CD1c-positive myeloid dendritic cell (primary cell): ENCODE results near the gene GMEB1.
A peak's percentile ranks its signal among the peaks of the same experiment; 100 is the strongest.
"Not testable (repeated sequence)": the region's sequence is repeated elsewhere in the genome, so short reads cannot be mapped to it uniquely, and the experiment has no call there.

Source experiments
- DNase-seq: peaks from one replicate; pipeline ENCODE4 v3.0.0-alpha.2; 2016; ENCODE audit errors: extremely low spot score

GMEB1 gene

DNA sequence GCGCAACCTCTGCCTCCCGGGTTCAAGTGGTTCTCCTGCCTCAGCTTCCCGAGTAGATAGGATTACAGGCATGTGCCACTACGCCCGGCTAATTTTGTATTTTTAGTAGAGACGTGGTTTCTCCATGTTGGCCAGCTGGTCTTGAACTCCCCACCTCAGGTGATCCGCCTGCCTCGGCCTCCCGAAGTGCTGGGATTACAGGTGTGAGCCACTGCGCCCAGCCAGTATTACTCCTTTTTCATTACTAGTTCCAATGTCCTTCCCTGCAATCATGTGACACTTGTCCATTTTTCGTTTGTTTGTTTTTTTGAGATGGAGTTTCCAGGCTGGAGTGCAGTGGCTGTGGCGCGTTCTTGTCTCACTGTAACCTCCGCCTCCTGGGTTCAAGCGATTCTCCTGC, 4.4 kb downstream of the GMEB1 start:
- DNase-seq: not testable (repeated sequence)

DNA sequence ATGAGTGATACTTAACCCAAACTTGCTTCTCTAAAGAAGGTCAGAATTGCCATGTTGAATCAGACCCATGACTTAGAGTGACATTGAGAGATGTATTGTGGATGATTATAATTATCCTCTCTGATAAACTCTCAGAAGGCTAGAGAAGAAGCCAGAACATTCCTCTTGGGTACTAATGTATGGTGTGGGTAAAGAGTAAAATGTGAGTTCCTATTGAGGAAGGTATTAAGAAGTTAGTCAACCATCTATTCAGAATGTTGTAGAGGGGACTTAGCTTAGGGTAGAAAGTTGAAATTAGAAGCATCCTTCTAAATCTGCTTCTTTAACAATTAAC, 7.3 kb downstream of the GMEB1 start:
- no peak for DNase-seq

- no peak for DNase-seq
These were observed 11.6 kb downstream of the GMEB1 start for GRCh38 chr1:28680151-28680550.

DNA sequence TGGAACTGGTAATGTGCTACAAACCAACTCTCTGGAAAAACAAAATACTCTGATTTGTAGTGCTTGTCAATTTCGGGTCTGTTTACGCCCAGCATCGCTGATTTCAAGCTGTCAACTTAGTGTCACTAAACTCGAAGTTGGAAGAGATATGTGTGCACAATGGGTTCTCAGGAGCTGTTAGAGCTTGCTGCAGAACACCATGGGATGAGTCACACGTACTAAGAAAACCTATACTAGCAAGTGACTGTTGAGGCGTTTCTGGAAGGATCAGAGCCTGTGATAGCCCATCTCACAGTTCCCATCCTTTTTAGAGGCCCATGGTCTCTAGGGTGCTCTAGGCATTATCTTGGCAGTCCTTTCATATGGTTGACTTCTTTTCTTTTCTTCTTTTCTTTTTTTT, 14.3 kb downstream of the GMEB1 start:
- DNase-seq: no peak

GRCh38 chr1:28684937-28685336, 16.4 kb downstream of the GMEB1 start:
- no peak for DNase-seq

DNA sequence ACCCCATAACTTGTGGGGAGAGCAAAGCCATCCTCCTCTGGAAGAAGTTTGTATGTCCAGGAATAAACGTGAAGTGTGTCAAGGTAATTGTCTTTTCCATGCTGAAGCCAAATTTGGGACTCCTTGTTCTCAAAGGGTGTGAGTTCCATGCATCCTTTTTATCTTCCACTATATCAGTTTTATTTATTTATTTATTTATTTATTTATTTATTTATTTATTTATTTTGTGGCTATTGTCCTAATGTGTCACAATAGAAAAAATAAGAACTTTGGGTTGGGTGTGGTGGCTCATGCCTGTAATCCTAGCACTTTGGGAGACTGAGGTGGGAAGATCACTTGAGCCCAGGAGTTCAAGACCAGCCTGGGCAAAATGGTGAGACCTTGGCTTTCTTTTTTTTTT, 23.0 kb downstream of the GMEB1 start:
- DNase-seq: not testable (repeated sequence)

- no peak for DNase-seq
These were observed 35.0 kb downstream of the GMEB1 start for GRCh38 chr1:28703629-28704028.

- no peak for DNase-seq
These were observed 47.8 kb downstream of the GMEB1 start for GRCh38 chr1:28716336-28716735.

DNA sequence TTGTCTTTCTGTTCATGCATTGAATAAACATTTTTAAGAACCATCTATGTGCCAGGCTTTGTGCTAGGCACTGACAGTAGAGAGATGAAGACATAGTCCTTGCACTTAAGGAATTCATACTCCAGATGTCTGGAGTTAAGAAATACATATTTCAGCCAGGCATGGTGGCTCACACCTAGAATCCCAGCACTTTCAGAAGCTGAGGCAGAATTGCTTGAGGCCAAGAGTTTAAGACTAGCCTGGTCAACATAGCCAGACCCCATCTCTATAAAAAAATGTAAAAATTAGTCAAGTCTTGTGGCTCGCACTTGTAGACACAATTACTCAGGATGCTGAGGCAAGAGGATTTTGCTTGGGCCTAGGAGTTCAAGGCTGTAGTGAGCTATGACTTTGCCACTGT, 49.6 kb downstream of the GMEB1 start:
- no peak for DNase-seq

- DNase-seq: no peak
These were observed 50.2 kb downstream of the GMEB1 start for GRCh38 chr1:28718586-28719331.

- DNase-seq: no peak
These were observed 50.7 kb downstream of the GMEB1 start for GRCh38 chr1:28719332-28719619.

DNA sequence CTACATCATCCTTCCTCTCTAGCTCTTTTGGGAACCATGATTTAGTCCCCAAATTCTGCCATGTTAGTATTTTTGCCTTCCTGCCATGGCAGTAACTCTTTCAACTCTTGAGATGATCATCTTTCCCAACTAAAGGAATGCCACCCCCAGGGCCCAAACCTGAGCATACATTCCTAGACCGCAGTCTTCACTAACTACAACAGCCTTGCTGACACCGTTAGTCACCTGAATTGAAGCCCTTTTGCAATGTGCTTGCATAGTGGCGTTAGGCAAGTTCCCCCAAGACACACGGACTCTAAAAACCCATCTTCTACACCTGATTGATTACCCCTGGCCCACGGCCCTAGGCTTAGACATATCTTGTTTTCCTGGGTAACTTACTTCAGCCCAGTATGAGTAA, 51.8 kb downstream of the GMEB1 start:
- DNase-seq: no peak

- DNase-seq: not testable (repeated sequence)
These were observed 53.3 kb downstream of the GMEB1 start for GRCh38 chr1:28721927-28722326.

GRCh38 chr1:28725365-28725764, 56.8 kb downstream of the GMEB1 start:
- not testable (repeated sequence) for DNase-seq

DNA sequence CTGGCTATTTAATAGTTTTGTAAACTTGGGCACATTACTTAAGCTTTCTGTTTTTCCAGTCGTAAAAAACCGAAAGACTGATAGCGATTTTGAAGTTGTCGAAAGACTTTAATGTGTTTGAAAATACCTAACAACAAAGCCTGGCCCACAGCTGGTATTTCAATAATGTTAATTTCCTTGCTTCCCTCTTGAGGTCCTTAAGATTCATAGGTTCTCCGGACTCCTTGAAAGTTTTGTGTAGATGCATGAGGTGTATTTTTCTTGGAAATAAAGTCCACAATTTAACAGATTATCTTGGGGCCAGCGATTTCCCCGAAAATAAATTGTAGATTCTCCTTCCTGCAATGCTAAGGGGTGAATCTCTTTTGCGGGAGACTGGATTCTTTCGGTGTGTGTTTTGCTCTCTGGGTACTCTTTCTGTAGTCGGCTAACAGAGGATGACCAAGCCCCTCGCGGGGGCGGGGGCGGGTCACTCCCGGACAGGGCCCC, 67.4 kb downstream of the GMEB1 start:
- no peak for DNase-seq

DNA sequence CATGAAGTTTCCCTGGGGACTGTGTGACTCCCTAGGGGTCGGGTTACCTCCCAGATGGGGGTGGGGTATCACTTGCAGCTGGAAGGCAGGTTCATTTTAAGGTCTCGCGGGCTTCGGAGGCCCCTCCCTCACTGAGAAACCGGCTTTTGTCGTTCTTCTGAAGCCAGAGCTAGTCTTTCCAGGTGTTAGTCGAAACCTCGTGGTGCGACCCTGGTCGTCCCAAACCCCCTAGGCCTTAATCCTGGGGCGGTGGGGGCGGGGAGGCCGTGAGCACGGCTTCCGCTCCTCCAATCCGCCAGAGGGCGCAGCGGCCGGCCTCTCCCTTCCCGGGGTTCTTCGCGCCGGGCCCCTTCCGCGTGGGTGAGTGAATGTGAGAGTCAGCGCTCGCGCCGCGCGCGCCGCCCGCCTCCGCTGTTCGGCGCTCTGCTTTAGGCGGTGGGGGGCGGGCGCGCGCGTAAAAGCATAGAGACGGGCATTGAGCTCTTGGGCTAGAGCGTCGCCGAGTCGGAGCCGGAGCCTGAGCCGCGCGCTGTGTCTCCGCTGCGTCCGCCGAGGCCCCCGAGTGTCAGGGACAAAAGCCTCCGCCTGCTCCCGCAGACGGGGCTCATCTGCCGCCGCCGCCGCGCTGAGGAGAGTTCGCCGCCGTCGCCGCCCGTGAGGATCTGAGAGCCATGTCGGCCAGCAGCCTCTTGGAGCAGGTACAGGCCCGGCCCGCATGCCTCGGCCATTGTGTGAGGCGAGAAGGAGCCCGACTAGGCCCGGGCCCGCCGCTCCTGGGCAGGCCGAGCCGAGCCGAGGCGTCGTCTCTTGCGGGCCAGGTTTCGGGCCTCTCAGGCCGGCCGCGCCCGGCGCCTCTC, 68.1 kb downstream of the GMEB1 start, which contains the start of gene YTHDF2:
YTHDF2 (plus strand) TSS at position 491 of the 857 bp plus-strand sequence; CDS start at position 672, 181 bp downstream.
- peak; percentile 99 for DNase-seq

DNA sequence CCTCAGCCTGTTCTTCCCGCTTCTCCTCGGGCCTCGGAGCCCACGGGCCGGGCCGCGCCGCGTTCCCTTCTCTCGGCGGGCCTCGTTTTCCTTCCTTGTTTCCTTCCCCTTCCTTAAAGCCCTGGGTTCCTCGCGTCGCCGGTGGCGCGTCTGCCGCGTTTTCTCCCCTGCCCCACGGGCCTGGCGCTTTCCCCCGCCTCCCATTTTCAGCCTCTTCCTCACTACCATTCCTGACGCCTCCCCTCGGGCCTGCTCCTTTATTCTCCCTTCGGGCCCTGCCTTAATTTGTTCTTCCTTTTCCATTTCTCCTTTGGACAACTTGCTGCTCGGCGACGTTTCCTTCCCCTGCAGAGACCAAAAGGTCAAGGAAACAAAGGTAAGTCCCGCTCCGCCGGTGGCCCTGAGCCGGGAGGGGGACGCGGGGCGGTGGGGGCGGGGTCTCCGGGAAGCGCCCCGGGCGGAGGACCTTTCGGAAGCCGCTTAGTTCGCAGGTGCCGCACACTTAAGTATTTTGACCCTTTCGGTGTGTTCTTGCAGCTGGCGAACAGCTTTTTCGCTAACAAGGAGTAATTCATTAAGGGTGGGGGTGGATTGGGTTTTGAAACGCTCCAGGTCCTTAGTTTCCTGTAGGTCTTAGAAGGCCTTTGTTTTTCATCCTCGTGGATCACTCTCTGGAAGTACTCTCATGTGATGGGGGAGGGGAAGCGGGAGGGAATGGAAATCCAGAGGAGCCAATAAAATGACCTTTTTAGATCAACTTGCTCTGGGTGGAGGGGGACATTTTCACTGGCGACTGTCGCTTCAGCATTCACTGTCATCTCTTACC, 68.9 kb downstream of the GMEB1 start:
- peak; percentile 54 for DNase-seq

DNA sequence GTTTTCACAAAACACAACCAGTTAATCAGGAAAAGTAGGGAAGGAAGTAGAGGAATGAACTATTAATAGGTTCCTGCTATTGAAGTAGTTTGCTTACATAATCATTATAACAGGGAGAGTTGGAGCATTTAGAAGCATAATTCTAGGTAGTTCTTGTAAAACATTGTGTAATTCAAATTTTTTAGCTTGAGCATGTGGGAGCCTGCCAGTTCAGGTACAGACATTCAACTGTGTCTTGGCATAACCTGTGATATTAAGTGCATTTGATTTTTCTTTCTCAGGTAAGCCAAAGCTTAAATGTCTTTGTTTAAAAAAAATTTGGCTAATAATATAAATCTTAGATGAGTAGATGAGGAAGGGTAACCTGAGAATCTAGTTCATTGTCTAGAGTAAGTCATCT, 71.5 kb downstream of the GMEB1 start:
- DNase-seq: no peak

DNA sequence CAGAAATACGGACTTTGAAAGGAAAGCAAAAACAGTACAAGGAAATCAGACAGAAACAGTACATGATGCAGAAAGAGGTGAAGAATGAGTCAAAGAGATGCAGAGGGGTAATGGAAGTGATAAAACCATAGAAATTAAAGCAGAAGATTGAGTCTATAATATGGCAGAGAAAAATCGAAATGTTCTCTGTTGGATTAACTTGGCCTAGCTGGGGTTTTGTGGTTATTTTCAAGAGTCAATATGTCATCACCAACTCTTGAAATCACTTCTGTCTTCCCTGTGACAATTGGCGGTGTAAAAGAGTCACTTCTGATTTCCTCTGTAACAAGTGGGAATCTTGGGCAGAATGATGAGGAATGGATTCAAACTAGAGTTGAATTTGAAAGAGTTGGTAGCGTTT, 75.6 kb downstream of the GMEB1 start:
- peak; percentile 32 for DNase-seq

GRCh38 chr1:28745653-28746173, 77.1 kb downstream of the GMEB1 start:
- DNase-seq: no peak

- DNase-seq: no peak
These were observed 81.7 kb downstream of the GMEB1 start for GRCh38 chr1:28750330-28750729.

GRCh38 chr1:28750771-28751294, 82.2 kb downstream of the GMEB1 start:
- DNase-seq: not testable (repeated sequence)
